Measurements from ENCODE around the gene KRT13. TPM values are rescaled to one million over a fixed set of nuclear protein-coding genes. Genes with fewer than 3 reads are reported as not detected.
A peak's percentile ranks its signal among the peaks of the same experiment; 100 is the strongest.

Gene KRT13
- total RNA-seq, 4 donors from 2014 or later, result 20.7 to 1,501 (median 80.1) TPM

GRCh38 chr17:41551365-41551764 lies 46.0 kb upstream of the KRT13 start:
- peaks cover 0 to 24% (median 13%) of the 10 kb centered on the region in 3 donors for H3K4me1 ChIP-seq
- TF ChIP-seq POLR2A (IDR thresholded peaks at IDR 0.05), result no peak
- TF ChIP-seq EP300 (IDR thresholded peaks at IDR 0.05), result no peak
- no peak for TF ChIP-seq CTCF (IDR thresholded peaks at IDR 0.05)
- no peak for TF ChIP-seq POLR2AphosphoS5 (IDR thresholded peaks at IDR 0.05)
- peaks cover 8% of the 10 kb centered on the region for H3K27me3 ChIP-seq
- no peak for ATAC-seq
- H3K36me3 ChIP-seq, result no peaks in the 10 kb centered on the region
- H3K4me3 ChIP-seq, result no peak overlapping the region
- no peak overlapping the region for H3K27ac ChIP-seq
- WGBS, 2 donors (ENCODE audit: low coverage in 1 of 2), result 33 to 38% methylated on average over 3 to 4 of the region's 5 CpGs
- H3K9me3 ChIP-seq, result peaks cover 0 to 7% (median 0%) of the 10 kb centered on the region in 3 donors

DNA sequence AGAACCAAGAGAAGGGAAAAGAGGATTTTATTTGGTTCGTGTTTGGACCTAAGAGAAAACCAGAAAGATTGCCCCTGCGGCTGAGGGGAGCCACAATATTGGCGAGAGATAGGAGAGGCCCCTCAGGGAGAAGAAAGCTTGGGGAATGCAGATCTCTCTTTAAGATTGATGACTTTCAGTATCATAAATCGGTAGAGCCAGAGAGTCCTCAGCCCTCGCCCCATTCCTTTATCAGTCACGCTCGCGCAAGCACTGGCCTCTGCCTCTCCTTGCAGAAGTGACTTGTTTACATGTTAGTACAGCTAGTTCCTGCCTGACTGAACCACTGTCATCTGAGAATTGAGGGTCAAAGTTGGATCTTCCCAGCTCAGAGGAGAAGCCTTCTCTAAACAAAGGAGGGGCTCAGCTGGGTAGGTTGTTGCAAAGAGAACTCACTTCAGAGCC lies 44.2 kb upstream of the KRT13 start:
- no peak overlapping the region for H3K4me3 ChIP-seq

DNA sequence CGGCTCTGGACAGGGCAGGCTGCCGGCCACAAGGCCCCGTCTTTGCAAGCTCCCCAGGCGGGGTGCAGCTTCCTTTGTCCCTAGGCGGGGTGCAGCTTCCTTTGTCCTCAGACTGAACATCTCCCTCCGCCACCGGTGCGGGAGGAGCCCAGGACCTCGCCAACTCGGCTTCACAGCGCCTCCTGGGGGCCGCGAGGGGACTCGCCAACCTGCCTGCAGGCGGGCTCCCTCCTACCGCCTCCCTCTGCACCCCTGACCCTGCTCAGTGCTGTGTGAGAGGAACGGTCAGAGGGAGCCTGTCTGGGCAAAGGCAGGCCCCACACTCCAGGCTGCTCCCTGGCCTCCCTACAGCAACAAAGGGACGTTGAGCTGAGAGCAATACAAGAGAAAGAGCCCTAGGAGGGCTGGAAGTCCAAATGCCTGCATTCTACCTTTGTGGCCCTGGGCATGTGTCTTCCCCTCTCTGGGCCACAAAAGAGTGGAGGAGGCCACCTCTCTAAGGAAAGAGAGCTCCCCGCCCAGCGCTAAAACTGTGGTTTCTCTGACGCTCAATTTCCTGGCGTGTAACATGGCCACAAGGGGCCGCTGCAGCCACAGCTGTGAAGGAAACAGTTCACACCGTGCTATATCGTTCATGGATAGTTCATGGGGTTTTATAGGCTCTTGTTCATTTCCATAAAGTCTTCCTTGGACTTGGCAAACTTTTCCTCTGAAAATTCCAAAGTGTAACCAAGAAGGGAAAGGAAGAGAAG lies 43.6 kb upstream of the KRT13 start:
- peak; percentile 88 for ATAC-seq
- 0% methylated on average over 4 of the region's 25 CpGs; no CpG with 5 or more reads in 1 of the 2 donors for WGBS, 2 donors (ENCODE audit: low coverage in 1 of 2)
- peak; percentile 58 to 76 (median 71) for TF ChIP-seq CTCF (IDR thresholded peaks at IDR 0.05)
- TF ChIP-seq POLR2A (IDR thresholded peaks at IDR 0.05), result no peak
- no peak for TF ChIP-seq EP300 (IDR thresholded peaks at IDR 0.05)
- no peak for TF ChIP-seq POLR2AphosphoS5 (IDR thresholded peaks at IDR 0.05)
- Histone ChIP-seq H3K9me3 (peaks cover 0 to 10% (median 0%) of the 10 kb centered on the region in 3 donors), H3K27ac (peak overlapping the region in 2 of 4 donors; percentile 32 to 62), H3K4me1 (peaks cover 0 to 24% (median 13%) of the 10 kb centered on the region in 3 donors), H3K4me3 (peak overlapping the region in 1 of 2 donors; percentile 31), H3K27me3 (peaks cover 5% of the 10 kb centered on the region), H3K36me3 (no peaks in the 10 kb centered on the region)

More for the DNA sequence above, 44.2 kb upstream of the KRT13 start:
- TF ChIP-seq POLR2AphosphoS5 (IDR thresholded peaks at IDR 0.05) (no peak), POLR2A (IDR thresholded peaks at IDR 0.05) (no peak), EP300 (IDR thresholded peaks at IDR 0.05) (no peak), CTCF (IDR thresholded peaks at IDR 0.05) (no peak)
- WGBS, 2 donors (ENCODE audit: low coverage in 1 of 2), result 72 to 80% methylated on average over 6 to 7 of the region's 8 CpGs
- H3K36me3 ChIP-seq, result no peaks in the 10 kb centered on the region
- H3K4me1 ChIP-seq, result peaks cover 0 to 24% (median 13%) of the 10 kb centered on the region in 3 donors
- H3K9me3 ChIP-seq, result peaks cover 0 to 10% (median 0%) of the 10 kb centered on the region in 3 donors
- peaks cover 5% of the 10 kb centered on the region for H3K27me3 ChIP-seq
- peak overlapping the region in 1 of 4 donors; percentile 62 for H3K27ac ChIP-seq
- ATAC-seq, result no peak

GRCh38 chr17:41547921-41548843 lies 42.8 kb upstream of the KRT13 start:
- ATAC-seq, result peak; percentile 34
- H3K27ac ChIP-seq, result peak overlapping the region in 2 of 4 donors; percentile 32 to 62
- peak overlapping the region in 1 of 2 donors; percentile 31 for H3K4me3 ChIP-seq
- no peak for TF ChIP-seq CTCF (IDR thresholded peaks at IDR 0.05)
- TF ChIP-seq POLR2AphosphoS5 (IDR thresholded peaks at IDR 0.05), result peak; percentile 18
- TF ChIP-seq POLR2A (IDR thresholded peaks at IDR 0.05), result no peak
- TF ChIP-seq EP300 (IDR thresholded peaks at IDR 0.05), result no peak
- peaks cover 5% of the 10 kb centered on the region for H3K27me3 ChIP-seq
- 50% methylated on average over 2 to 5 of the region's 23 CpGs for WGBS, 2 donors (ENCODE audit: low coverage in 1 of 2)
- H3K4me1 ChIP-seq, result peaks cover 0 to 24% (median 13%) of the 10 kb centered on the region in 3 donors
- peaks cover 0 to 10% (median 0%) of the 10 kb centered on the region in 3 donors for H3K9me3 ChIP-seq
- no peaks in the 10 kb centered on the region for H3K36me3 ChIP-seq

Data from gastroesophageal sphincter (tissue), 4 donors.